OCI-LY7 (cell line): ENCODE measurements around the gene SLC12A4. TPM values are rescaled to one million over a fixed set of nuclear protein-coding genes. Genes with fewer than 3 reads are reported as not detected.

Experiments
- BruUV-seq: library from RNA; stranded (reverse); fragments of 400-500 nt; replicated peaks from 2 replicates; lab custom pipeline; 2021; lab: Mats Ljungman, UMichigan
- CTCF ChIA-PET: fragments of 300-600 bp; sonication (Branson Sonifier 250); formaldehyde crosslinking; loops from one replicate; lab custom pipeline; 2022; ENCODE audit warnings: antibody characterized with exemption; ENCODE audit not compliant: unreplicated experiment; lab: Charles Lee
- POLR2A ChIA-PET: fragments of 300-600 bp; sonication (Branson Sonifier 250); formaldehyde crosslinking; loops from one replicate; lab custom pipeline; 2022; ENCODE audit warnings: antibody characterized with exemption; lab: Charles Lee
- DNase-seq: peaks from one replicate; pipeline ENCODE4 v3.0.0-alpha.2; 2015; ENCODE audit warnings: low spot score
- H2AFZ ChIP-seq: fragments of 200-600 bp; sonication (generic), shearing (Covaris generic); 2 replicates; pipeline ENCODE4 v1.6.1; 2014; ENCODE audit warnings: mild to moderate bottlenecking, antibody characterized with exemption, low read length, moderate library complexity
- H3K27ac ChIP-seq: fragments of 200-600 bp; sonication (generic); 2 replicates; pipeline ENCODE4 v1.5.1; 2014; ENCODE audit warnings: mixed run types, low read depth, mild to moderate bottlenecking, moderate library complexity, low read length, inconsistent platforms; ENCODE audit not compliant: poor library complexity, severe bottlenecking
- H3K36me3 ChIP-seq: fragments of 200-600 bp; sonication (generic); 2 replicates; pipeline ENCODE4 v1.6.1; 2014; ENCODE audit warnings: mild to moderate bottlenecking, antibody characterized with exemption, low read length, moderate library complexity, mixed read lengths; ENCODE audit not compliant: insufficient read depth
- H3K4me1 ChIP-seq: fragments of 200-600 bp; sonication (generic); 2 replicates; pipeline ENCODE4 v1.5.1; 2014; ENCODE audit warnings: mild to moderate bottlenecking, low read length; ENCODE audit not compliant: insufficient read depth, poor library complexity, severe bottlenecking
- H3K4me2 ChIP-seq: fragments of 200-600 bp; sonication (generic); 2 replicates; pipeline ENCODE4 v1.6.1; 2014; ENCODE audit warnings: mild to moderate bottlenecking, low read length
- H3K4me3 ChIP-seq: fragments of 200-600 bp; sonication (generic); 2 replicates; pipeline ENCODE4 v1.5.1; 2014; ENCODE audit warnings: mild to moderate bottlenecking, low read depth, low read length; ENCODE audit not compliant: poor library complexity, severe bottlenecking
- H3K79me2 ChIP-seq: fragments of 200-600 bp; sonication (generic); 2 replicates; pipeline ENCODE4 v1.6.1; 2016; ENCODE audit warnings: low read depth, mild to moderate bottlenecking, low read length, moderate library complexity, mixed read lengths; ENCODE audit not compliant: insufficient read depth
- H3K9me2 ChIP-seq: fragments of 200-600 bp; sonication (generic); 2 replicates; pipeline ENCODE4 v1.6.1; 2016; ENCODE audit warnings: mild to moderate bottlenecking, low read length, mixed read lengths; ENCODE audit not compliant: insufficient read depth
- H3K9me3 ChIP-seq: fragments of 200-600 bp; sonication (generic); 2 replicates; pipeline ENCODE4 v1.6.1; 2014; ENCODE audit warnings: mild to moderate bottlenecking, mixed run types, low read length, mixed read lengths
- H4K20me1 ChIP-seq: fragments of 200-600 bp; sonication (generic); 2 replicates; pipeline ENCODE4 v1.6.1; 2014; ENCODE audit warnings: mild to moderate bottlenecking, antibody characterized with exemption, low read length, moderate library complexity, mixed read lengths; ENCODE audit not compliant: insufficient read depth
- EZH2phosphoT487 ChIP-seq: fragments of 200-600 bp; sonication (generic); IDR thresholded peaks from 2 replicates; pipeline ENCODE4 v1.6.1; 2018; ENCODE audit warnings: low read depth, borderline replicate concordance, mild to moderate bottlenecking, mixed run types, antibody characterized with exemption, low read length, moderate library complexity, mixed read lengths
- intact Hi-C: fragments of 100-400 bp; cut with micrococcal nuclease; formaldehyde crosslinking; loops from one replicate; pipeline ENCODE4 v1.10.0; 2022; ENCODE audit not compliant: unreplicated experiment
- total RNA-seq, 2 experiments: library from RNA; depleted of rRNA in 1 of 2; stranded (reverse); fragments of >200 nt in 1 of 2; shearing (Covaris generic) in 1 of 2; gene quantifications; 2 replicates each; pipeline ENCODE4 v1.2.3, GENCODE V29; 2014 to 2022
- TF ChIP-seq, protein P1 (sequence below): fragments of 200-600 bp; sonication (generic); conservative IDR thresholded peaks from 2 replicates; pipeline ENCODE4 v1.5.1; 2014; ENCODE audit warnings: mild to moderate bottlenecking, antibody characterized with exemption, low read length, moderate library complexity, mixed read lengths

SLC12A4 gene
- total RNA-seq, 2 experiments from 2014 or later: 8.3 to 16.7 TPM

- no peaks in the 10 kb centered on the region for H3K9me2 ChIP-seq
- H3K4me3 ChIP-seq: no peak overlapping the region
- H3K79me2 ChIP-seq: no peaks in the 10 kb centered on the region
- TF ChIP-seq, protein P1, sequence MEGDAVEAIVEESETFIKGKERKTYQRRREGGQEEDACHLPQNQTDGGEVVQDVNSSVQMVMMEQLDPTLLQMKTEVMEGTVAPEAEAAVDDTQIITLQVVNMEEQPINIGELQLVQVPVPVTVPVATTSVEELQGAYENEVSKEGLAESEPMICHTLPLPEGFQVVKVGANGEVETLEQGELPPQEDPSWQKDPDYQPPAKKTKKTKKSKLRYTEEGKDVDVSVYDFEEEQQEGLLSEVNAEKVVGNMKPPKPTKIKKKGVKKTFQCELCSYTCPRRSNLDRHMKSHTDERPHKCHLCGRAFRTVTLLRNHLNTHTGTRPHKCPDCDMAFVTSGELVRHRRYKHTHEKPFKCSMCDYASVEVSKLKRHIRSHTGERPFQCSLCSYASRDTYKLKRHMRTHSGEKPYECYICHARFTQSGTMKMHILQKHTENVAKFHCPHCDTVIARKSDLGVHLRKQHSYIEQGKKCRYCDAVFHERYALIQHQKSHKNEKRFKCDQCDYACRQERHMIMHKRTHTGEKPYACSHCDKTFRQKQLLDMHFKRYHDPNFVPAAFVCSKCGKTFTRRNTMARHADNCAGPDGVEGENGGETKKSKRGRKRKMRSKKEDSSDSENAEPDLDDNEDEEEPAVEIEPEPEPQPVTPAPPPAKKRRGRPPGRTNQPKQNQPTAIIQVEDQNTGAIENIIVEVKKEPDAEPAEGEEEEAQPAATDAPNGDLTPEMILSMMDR: no peak
- TF ChIP-seq EZH2phosphoT487: no peak
- 0 out of 2 replicates have a peak, but pooled peaks cover 4% of the 10 kb centered on the region for H3K36me3 ChIP-seq
- intact Hi-C loops: no loop called here
- peaks cover 10% of the 10 kb centered on the region for H3K4me1 ChIP-seq
- no peaks in the 10 kb centered on the region for H3K9me3 ChIP-seq
- H4K20me1 ChIP-seq: no peaks in the 10 kb centered on the region; the same call in 1 of the 2 replicates
- ChIA-PET CTCF (no interaction called here), POLR2A (interaction anchor here (0.6 kb wide), 1 partner anchor 324 kb away, joined by 3 read pairs; no protein-coding TSS in a partner anchor)
- no peak overlapping the region for H2AFZ ChIP-seq
- BruUV-seq: no TSS peak
- H3K4me2 ChIP-seq: no peak overlapping the region
- DNase-seq: no peak
- no peak overlapping the region for H3K27ac ChIP-seq
These were observed 45.7 kb downstream of the SLC12A4 start for GRCh38 chr16:67922740-67923139.

GRCh38 chr16:67922221-67922620 lies 46.2 kb downstream of the SLC12A4 start:
- no peaks in the 10 kb centered on the region for H3K9me2 ChIP-seq
- no peaks in the 10 kb centered on the region for H3K79me2 ChIP-seq
- intact Hi-C loops: no loop called here
- no peak overlapping the region for H3K4me3 ChIP-seq
- ChIA-PET POLR2A (no interaction called here), CTCF (no interaction called here)
- DNase-seq: no peak
- H3K9me3 ChIP-seq: no peaks in the 10 kb centered on the region
- no peak overlapping the region for H2AFZ ChIP-seq
- peaks cover 10% of the 10 kb centered on the region for H3K4me1 ChIP-seq
- H3K36me3 ChIP-seq: 0 out of 2 replicates have a peak, but pooled peaks cover under 1% of the 10 kb centered on the region
- no TSS peak for BruUV-seq
- TF ChIP-seq, protein P1: no peak
- no peak for TF ChIP-seq EZH2phosphoT487
- no peak overlapping the region for H3K4me2 ChIP-seq
- H3K27ac ChIP-seq: no peak overlapping the region
- no peaks in the 10 kb centered on the region; the same call in 1 of the 2 replicates for H4K20me1 ChIP-seq

- Histone ChIP-seq H3K9me3 (no peaks in the 10 kb centered on the region), H2AFZ (no peak overlapping the region), H3K36me3 (peaks cover 5% of the 10 kb centered on the region; the same call in 1 of the 2 replicates), H3K4me3 (no peak overlapping the region), H3K4me2 (no peak overlapping the region), H4K20me1 (no peaks in the 10 kb centered on the region; the same call in 1 of the 2 replicates), H3K79me2 (no peaks in the 10 kb centered on the region), H3K27ac (no peak overlapping the region), H3K9me2 (no peaks in the 10 kb centered on the region), H3K4me1 (no peaks in the 10 kb centered on the region)
- no peak for TF ChIP-seq EZH2phosphoT487
- TF ChIP-seq, protein P1: peak; percentile 57
- DNase-seq: peak; percentile 41
- POLR2A ChIA-PET: no interaction called here
- intact Hi-C loops: no loop called here
- CTCF ChIA-PET: no interaction called here
- BruUV-seq: no TSS peak
These were observed 48.7 kb downstream of the SLC12A4 start for GRCh38 chr16:67919622-67920221.
